Measurements from ENCODE around the gene PHF14.

- TF ChIP-seq GATA2 (IDR thresholded peaks at IDR 0.05; ENCODE audit: low read depth, low read length) (peak; percentile 92), GATA3 (IDR thresholded peaks at IDR 0.05; ENCODE audit: low read depth, low read length) (peak; percentile 80)
Measured at GRCh38 chr7:11171569-11172192, 198.0 kb downstream of the PHF14 start.
